IPS-NIHi7 (cell line): ENCODE data around the gene NEDD9.
A peak's percentile ranks its signal among the peaks of the same experiment; 100 is the strongest.

Experiments
- DNase-seq: peaks from one replicate; pipeline ENCODE4 v3.0.0; 2012; ENCODE audit warnings: mixed read lengths; ENCODE audit errors: extremely low spot score

The NEDD9 gene

DNA sequence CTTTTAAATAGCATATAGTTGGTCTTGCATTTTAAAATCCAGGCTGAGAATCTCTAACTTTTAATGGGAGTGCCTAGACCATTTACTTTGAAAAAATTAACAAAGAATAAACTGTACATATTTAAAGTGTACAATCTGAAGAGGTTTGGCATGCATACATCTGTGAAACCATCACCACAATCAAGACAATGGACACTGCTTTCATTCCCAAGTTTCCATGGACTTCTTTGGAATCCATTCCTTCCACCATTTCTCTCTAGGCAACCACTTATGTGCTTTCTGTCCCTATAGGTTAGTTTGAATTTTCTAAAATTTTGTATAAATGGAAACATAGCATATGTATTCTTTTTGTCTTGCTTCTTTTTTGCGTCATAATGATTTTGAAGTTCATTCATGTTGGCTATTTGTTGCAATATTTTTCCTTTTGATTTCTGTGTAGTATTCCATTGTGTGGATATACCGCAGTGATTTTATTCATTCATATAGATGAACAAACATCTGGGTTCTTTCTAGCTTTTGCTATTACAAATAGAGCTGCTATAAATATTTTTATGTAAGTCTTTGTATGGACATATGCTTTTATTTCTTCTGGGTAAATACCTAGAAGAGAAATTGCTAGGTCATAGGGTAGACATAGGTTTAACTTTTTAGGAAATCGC, 50.9 kb downstream of the NEDD9 start:
- no peak for DNase-seq

DNA sequence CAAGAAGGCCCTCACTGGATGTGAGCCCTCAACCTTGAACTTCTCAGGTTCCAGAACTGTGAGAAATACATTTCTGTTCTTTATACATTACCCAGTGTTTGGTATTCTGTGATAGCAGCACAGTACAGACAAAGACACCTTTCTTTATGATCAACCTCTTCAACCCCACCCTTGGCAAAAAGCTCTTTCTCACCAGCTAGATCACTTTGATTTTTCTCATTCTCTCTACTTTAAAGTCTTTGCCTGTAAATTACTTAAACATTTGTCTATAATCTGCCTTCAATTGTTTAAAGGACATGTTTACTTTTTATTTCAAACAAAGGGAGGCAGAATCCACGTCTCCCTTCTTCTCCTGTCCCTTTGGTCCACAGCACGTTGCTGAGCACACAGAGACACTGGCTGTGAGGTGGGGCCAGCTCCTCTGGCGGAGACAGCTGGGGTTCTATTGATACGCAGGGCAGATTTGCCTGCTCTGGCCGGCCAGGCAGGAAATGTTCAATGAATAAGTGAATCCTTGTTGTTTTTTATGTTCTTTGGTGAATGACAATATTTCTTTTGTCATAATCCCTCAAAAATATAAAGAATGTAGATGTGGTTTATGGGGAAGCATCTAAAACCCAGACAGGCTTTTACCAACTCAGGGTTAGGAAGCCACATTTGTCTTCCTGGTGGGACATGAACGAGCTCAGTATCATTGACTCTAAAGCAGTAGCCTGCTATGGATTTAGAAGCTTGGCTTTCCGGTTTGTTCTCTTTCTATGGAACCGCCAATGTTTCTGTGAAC, 52.9 kb downstream of the NEDD9 start:
- no peak for DNase-seq

GRCh38 chr6:11179088-11179418, 53.4 kb downstream of the NEDD9 start:
- no peak for DNase-seq

- DNase-seq, result no peak
These were observed 55.2 kb downstream of the NEDD9 start for GRCh38 chr6:11177271-11177670.

DNA sequence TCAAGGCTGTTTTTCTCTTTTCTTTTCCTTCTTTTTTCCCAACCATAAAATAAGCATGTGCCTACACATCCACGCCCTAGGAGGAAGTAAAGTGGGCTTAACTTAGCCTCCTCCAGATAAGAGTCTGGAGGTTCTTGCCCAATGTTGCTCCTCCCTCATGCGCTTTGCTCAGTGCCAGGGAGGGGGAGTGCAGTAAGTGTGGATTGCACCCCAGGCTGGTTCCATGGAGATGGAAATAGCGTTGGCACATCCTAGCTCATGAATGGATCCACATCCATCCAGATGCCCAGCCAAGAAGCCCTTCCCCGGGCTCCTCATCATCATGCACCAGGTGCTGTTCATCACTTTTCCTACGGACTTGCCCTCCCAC, 58.2 kb downstream of the NEDD9 start:
- DNase-seq, result no peak

GRCh38 chr6:11172501-11173327, 59.8 kb downstream of the NEDD9 start:
- peak; percentile 70 for DNase-seq

DNA sequence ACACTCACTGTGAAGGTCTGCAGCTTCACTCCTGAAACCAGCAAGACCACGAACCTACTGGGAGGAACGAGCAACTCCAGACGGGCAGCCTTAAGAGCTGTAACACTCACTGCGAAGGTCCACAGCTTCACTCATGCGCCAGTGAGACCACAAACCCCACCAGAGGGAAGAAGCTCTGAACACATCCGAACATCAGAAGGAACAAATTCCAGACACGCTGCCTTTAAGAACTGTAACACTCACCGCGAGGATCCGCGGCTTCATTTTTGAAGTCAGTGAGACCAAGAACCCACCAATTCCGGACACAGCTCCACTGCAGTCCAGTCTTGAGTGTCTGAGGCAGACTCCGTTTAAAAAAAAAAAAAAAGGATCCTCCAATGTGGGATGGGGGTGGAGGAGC, 60.5 kb downstream of the NEDD9 start:
- no peak for DNase-seq

- DNase-seq, result no peak
These were observed 64.3 kb downstream of the NEDD9 start for GRCh38 chr6:11168091-11168635.

DNA sequence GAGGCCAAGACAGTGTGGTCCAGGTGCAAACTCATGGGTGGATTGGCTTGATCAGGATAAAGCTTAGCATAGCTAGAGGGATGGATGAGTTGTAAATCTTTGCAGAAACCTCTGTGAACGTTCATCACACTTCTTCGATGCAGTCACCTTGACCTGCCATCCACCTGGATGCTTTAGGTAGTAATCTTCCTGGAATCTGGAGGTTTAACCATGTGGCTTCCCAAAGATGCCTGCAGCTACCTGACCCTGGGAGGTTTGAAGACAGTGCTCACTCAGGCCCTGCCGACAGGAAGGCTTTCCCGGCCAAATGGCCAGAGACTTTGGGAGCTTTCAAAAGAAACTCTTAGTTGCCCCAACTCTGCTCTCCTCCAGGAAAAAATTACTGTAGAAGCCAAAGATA, 65.5 kb downstream of the NEDD9 start:
- DNase-seq, result no peak

- DNase-seq, result no peak
These were observed 67.5 kb downstream of the NEDD9 start for GRCh38 chr6:11164717-11165646.

GRCh38 chr6:11163932-11164331, 68.5 kb downstream of the NEDD9 start:
- DNase-seq, result no peak

GRCh38 chr6:11162262-11162661, 70.2 kb downstream of the NEDD9 start:
- DNase-seq, result no peak

DNA sequence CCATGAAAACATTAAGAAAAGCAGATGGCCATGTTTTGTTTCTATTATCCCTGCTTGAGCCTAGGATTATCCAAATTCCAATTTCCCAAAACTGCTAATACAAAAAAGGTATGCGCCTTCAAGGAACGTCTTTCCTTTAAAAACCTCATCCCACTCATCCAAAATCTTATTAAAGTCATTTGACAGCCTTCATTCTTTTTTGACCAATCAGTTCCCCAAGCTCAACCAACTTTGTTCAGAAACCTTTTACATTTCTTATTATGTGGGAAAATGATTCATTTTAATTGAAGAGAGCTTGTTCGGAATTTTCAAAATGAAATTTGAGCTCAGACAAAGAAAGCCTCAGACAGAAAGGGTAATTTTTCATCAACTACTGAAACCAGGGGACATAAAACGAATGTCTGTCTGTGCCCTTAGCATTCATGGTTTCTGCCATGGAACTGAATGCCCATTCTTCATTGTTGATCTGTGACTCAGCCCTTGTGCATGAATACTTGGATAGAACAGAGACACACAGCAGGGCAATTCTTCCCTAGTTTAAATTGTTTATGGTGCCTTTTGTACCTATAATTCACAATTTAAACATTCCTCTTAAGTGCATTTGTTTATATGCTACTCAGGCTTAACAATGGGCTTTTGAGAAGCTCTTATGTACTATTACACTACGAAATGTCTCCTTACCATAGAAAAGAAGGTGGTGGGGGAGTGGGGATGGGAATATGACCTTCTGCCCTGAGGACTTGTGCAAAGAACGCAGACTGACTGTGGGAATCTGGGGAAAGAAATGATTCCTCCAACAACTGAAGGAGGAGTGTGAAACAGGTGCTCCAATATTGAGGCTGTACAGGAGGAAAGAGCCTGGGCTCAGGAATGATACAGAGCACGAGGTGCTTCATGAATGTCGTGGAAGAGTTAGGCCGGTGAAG, 71.2 kb downstream of the NEDD9 start:
- DNase-seq, result no peak

GRCh38 chr6:11160199-11160598, 72.3 kb downstream of the NEDD9 start:
- DNase-seq, result no peak

GRCh38 chr6:11155589-11155988, 76.9 kb downstream of the NEDD9 start:
- DNase-seq, result no peak

DNA sequence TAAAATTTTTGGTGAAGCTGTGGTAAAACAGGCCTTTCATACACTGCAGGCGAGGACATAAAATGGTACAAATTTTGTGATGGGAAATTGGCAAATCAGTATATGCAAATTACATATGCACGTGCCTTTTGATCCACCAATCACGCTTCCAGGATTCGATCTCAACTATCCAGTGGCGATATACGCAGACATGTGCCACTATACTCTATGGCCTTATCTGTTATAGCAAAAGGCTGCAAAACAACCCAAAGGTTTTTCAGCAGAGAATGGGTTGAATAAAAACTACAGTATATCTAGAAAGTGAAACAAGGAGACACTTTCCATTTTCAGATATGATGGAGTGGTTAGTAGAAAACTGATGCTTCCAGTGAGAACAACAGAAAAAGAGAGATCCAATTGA, 79.0 kb downstream of the NEDD9 start:
- no peak for DNase-seq

DNA sequence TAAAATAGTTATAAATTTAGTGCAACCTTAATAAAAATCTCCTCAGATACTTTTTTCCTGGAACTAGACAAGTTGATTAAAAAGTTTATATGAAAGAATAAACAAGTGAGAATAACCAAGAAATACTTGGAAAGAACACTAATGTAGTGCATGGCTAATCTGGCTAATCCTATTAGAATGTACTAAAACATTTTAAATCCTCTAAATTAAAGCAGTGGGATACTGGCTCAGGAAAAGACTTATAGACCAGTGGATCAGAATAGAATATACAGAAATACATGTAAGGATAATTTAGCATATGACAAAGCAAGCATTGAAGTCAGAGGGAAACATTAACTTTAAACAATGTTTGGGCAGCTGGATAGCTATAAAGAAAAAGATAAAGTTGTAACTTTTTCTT, 79.9 kb downstream of the NEDD9 start:
- no peak for DNase-seq

- DNase-seq, result no peak
These were observed 81.0 kb downstream of the NEDD9 start for GRCh38 chr6:11151488-11151887.

DNA sequence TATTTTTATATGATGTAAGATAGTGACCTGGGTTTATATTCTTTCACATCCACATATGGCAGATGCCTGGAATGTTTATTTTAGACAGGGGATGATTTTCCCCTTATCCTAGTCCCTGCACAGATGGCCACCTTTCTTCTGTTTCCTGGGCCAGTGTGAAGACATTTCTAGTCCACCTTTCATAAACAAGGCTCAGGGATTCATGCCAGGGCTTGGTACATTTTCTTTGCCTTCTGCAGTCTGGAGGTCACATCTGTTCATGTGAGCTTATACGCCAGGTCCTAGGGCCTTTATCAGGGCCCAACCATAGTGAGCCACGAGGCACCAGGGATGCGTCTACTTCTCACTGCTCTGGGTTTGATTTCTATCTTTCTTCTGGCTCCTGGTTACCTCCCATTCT, 82.9 kb downstream of the NEDD9 start:
- no peak for DNase-seq

GRCh38 chr6:11146117-11146826, 86.2 kb downstream of the NEDD9 start:
- no peak for DNase-seq
